ENCODE data around the gene TGFB1I1.
"Not testable (repeated sequence)": the region's sequence is repeated elsewhere in the genome, so short reads cannot be mapped to it uniquely, and the experiment has no call there.

Gene TGFB1I1

GRCh38 chr16:31439519-31439918, 32.4 kb upstream of the TGFB1I1 start:
- H3K4me3 ChIP-seq (ENCODE audit: low read length): no peak overlapping the region
- TF ChIP-seq CTCF (conservative IDR thresholded peaks at IDR 0.05; ENCODE audit: low read depth, low read length): no peak
- DNase-seq (ENCODE audit: low read depth): no peak

- no peak overlapping the region for H3K4me3 ChIP-seq (ENCODE audit: low read length)
- DNase-seq (ENCODE audit: low read depth): no peak
- TF ChIP-seq CTCF (conservative IDR thresholded peaks at IDR 0.05; ENCODE audit: low read depth, low read length): no peak
These were observed 31.3 kb upstream of the TGFB1I1 start for GRCh38 chr16:31440516-31441184.

- no peak for TF ChIP-seq CTCF (conservative IDR thresholded peaks at IDR 0.05; ENCODE audit: low read depth, low read length)
These were observed 30.0 kb upstream of the TGFB1I1 start for GRCh38 chr16:31441956-31442355.

GRCh38 chr16:31445931-31446330, 26.0 kb upstream of the TGFB1I1 start:
- H3K4me3 ChIP-seq (ENCODE audit: low read length): not testable (repeated sequence)

More at GRCh38 chr16:31441956-31442355, 30.0 kb upstream of the TGFB1I1 start:
- peak overlapping the region; percentile 51 for H3K4me3 ChIP-seq (ENCODE audit: low read length)
- DNase-seq (ENCODE audit: low read depth): no peak

GRCh38 chr16:31451201-31451600, 20.8 kb upstream of the TGFB1I1 start:
- no peak overlapping the region for H3K4me3 ChIP-seq (ENCODE audit: low read length)
- TF ChIP-seq CTCF (conservative IDR thresholded peaks at IDR 0.05; ENCODE audit: low read depth, low read length): no peak
- DNase-seq (ENCODE audit: low read depth): no peak

More at GRCh38 chr16:31445931-31446330, 26.0 kb upstream of the TGFB1I1 start:
- not testable (repeated sequence) for DNase-seq (ENCODE audit: low read depth)

- no peak overlapping the region for H3K4me3 ChIP-seq (ENCODE audit: low read length)
- peak; percentile 83 for TF ChIP-seq CTCF (conservative IDR thresholded peaks at IDR 0.05; ENCODE audit: low read depth, low read length)
- DNase-seq (ENCODE audit: low read depth): no peak
These were observed 20.1 kb upstream of the TGFB1I1 start for GRCh38 chr16:31451681-31452351.

- DNase-seq (ENCODE audit: low read depth): peak; percentile 58
- no peak overlapping the region for H3K4me3 ChIP-seq (ENCODE audit: low read length)
These were observed 19.3 kb upstream of the TGFB1I1 start for GRCh38 chr16:31452631-31453106.

More at GRCh38 chr16:31452631-31453106, 19.3 kb upstream of the TGFB1I1 start:
- no peak for TF ChIP-seq CTCF (conservative IDR thresholded peaks at IDR 0.05; ENCODE audit: low read depth, low read length)

Measured in retinal pigment epithelial cell (primary cell).